ENCODE data around the gene SLC19A1.

SLC19A1 gene

GRCh38 chr21:45474323-45474950, 67.8 kb downstream of the SLC19A1 start:
- Histone ChIP-seq H3K4me3 (ENCODE audit: low read length) (no peak overlapping the region), H3K27ac (ENCODE audit: low read length) (no peak overlapping the region), H3K9me3 (ENCODE audit: control insufficient read depth, insufficient read depth, low read length) (no peaks in the 10 kb centered on the region), H3K4me1 (ENCODE audit: control insufficient read depth, insufficient read depth, low read length) (no peaks in the 10 kb centered on the region; the same call in 1 of the 2 replicates), H3K36me3 (ENCODE audit: control insufficient read depth, insufficient read depth, low read length) (peaks cover 47% of the 10 kb centered on the region), H3K27me3 (ENCODE audit: control insufficient read depth, insufficient read depth, low read length) (no peaks in the 10 kb centered on the region)
- no peak for DNase-seq (ENCODE audit: low read depth, low spot score)
- WGBS (ENCODE audit: insufficient coverage, insufficient read length): no CpG with 5 or more reads among the region's 18 CpGs

- no peak for DNase-seq (ENCODE audit: low read depth, low spot score)
- no peak overlapping the region for H3K27ac ChIP-seq (ENCODE audit: low read length)
- no peak overlapping the region for H3K4me3 ChIP-seq (ENCODE audit: low read length)
- H3K36me3 ChIP-seq (ENCODE audit: control insufficient read depth, insufficient read depth, low read length): peaks cover 40% of the 10 kb centered on the region
- H3K9me3 ChIP-seq (ENCODE audit: control insufficient read depth, insufficient read depth, low read length): no peaks in the 10 kb centered on the region
- H3K27me3 ChIP-seq (ENCODE audit: control insufficient read depth, insufficient read depth, low read length): no peaks in the 10 kb centered on the region
- no CpG with 5 or more reads among the region's 24 CpGs for WGBS (ENCODE audit: insufficient coverage, insufficient read length)
- H3K4me1 ChIP-seq (ENCODE audit: control insufficient read depth, insufficient read depth, low read length): no peaks in the 10 kb centered on the region; the same call in 1 of the 2 replicates
Observed at GRCh38 chr21:45473496-45474322, 68.5 kb downstream of the SLC19A1 start.

- H3K9me3 ChIP-seq (ENCODE audit: control insufficient read depth, insufficient read depth, low read length): no peaks in the 10 kb centered on the region
- no peaks in the 10 kb centered on the region for H3K27me3 ChIP-seq (ENCODE audit: control insufficient read depth, insufficient read depth, low read length)
- no peak overlapping the region for H3K27ac ChIP-seq (ENCODE audit: low read length)
- H3K36me3 ChIP-seq (ENCODE audit: control insufficient read depth, insufficient read depth, low read length): peaks cover 39% of the 10 kb centered on the region
- DNase-seq (ENCODE audit: low read depth, low spot score): no peak
- H3K4me3 ChIP-seq (ENCODE audit: low read length): no peak overlapping the region
- no peaks in the 10 kb centered on the region; the same call in 1 of the 2 replicates for H3K4me1 ChIP-seq (ENCODE audit: control insufficient read depth, insufficient read depth, low read length)
- no CpG with 5 or more reads among the region's 42 CpGs for whole genome bisulfite sequencing (ENCODE audit: insufficient coverage, insufficient read length)
Observed at GRCh38 chr21:45472445-45473365, 69.5 kb downstream of the SLC19A1 start.

- no peak for DNase-seq (ENCODE audit: low read depth, low spot score)
- Histone ChIP-seq H3K36me3 (ENCODE audit: control insufficient read depth, insufficient read depth, low read length) (peaks cover 35% of the 10 kb centered on the region), H3K27me3 (ENCODE audit: control insufficient read depth, insufficient read depth, low read length) (no peaks in the 10 kb centered on the region), H3K4me1 (ENCODE audit: control insufficient read depth, insufficient read depth, low read length) (no peaks in the 10 kb centered on the region; the same call in 1 of the 2 replicates), H3K27ac (ENCODE audit: low read length) (no peak overlapping the region), H3K4me3 (ENCODE audit: low read length) (no peak overlapping the region), H3K9me3 (ENCODE audit: control insufficient read depth, insufficient read depth, low read length) (no peaks in the 10 kb centered on the region)
- WGBS (ENCODE audit: insufficient coverage, insufficient read length): no CpG with 5 or more reads among the region's 30 CpGs
Observed at GRCh38 chr21:45471525-45472221, 70.6 kb downstream of the SLC19A1 start.

GRCh38 chr21:45470773-45471524, 71.3 kb downstream of the SLC19A1 start:
- Histone ChIP-seq H3K4me3 (ENCODE audit: low read length) (no peak overlapping the region), H3K27me3 (ENCODE audit: control insufficient read depth, insufficient read depth, low read length) (no peaks in the 10 kb centered on the region), H3K36me3 (ENCODE audit: control insufficient read depth, insufficient read depth, low read length) (peaks cover 30% of the 10 kb centered on the region), H3K4me1 (ENCODE audit: control insufficient read depth, insufficient read depth, low read length) (no peaks in the 10 kb centered on the region; the same call in 1 of the 2 replicates), H3K9me3 (ENCODE audit: control insufficient read depth, insufficient read depth, low read length) (no peaks in the 10 kb centered on the region), H3K27ac (ENCODE audit: low read length) (no peak overlapping the region)
- no CpG with 5 or more reads among the region's 28 CpGs for WGBS (ENCODE audit: insufficient coverage, insufficient read length)
- DNase-seq (ENCODE audit: low read depth, low spot score): no peak

- no CpG with 5 or more reads among the region's 7 CpGs for WGBS (ENCODE audit: insufficient coverage, insufficient read length)
- Histone ChIP-seq H3K27ac (ENCODE audit: low read length) (no peak overlapping the region), H3K4me1 (ENCODE audit: control insufficient read depth, insufficient read depth, low read length) (no peaks in the 10 kb centered on the region; the same call in 1 of the 2 replicates), H3K36me3 (ENCODE audit: control insufficient read depth, insufficient read depth, low read length) (peaks cover 25% of the 10 kb centered on the region), H3K4me3 (ENCODE audit: low read length) (no peak overlapping the region), H3K27me3 (ENCODE audit: control insufficient read depth, insufficient read depth, low read length) (no peaks in the 10 kb centered on the region), H3K9me3 (ENCODE audit: control insufficient read depth, insufficient read depth, low read length) (no peaks in the 10 kb centered on the region)
- DNase-seq (ENCODE audit: low read depth, low spot score): no peak
Observed at GRCh38 chr21:45470087-45470515, 72.1 kb downstream of the SLC19A1 start.

GRCh38 chr21:45469273-45470086, 72.8 kb downstream of the SLC19A1 start:
- no peaks in the 10 kb centered on the region; the same call in 1 of the 2 replicates for H3K4me1 ChIP-seq (ENCODE audit: control insufficient read depth, insufficient read depth, low read length)
- H3K4me3 ChIP-seq (ENCODE audit: low read length): no peak overlapping the region
- no CpG with 5 or more reads among the region's 24 CpGs for WGBS (ENCODE audit: insufficient coverage, insufficient read length)
- no peak overlapping the region for H3K27ac ChIP-seq (ENCODE audit: low read length)
- DNase-seq (ENCODE audit: low read depth, low spot score): no peak
- no peaks in the 10 kb centered on the region for H3K27me3 ChIP-seq (ENCODE audit: control insufficient read depth, insufficient read depth, low read length)
- H3K9me3 ChIP-seq (ENCODE audit: control insufficient read depth, insufficient read depth, low read length): no peaks in the 10 kb centered on the region
- H3K36me3 ChIP-seq (ENCODE audit: control insufficient read depth, insufficient read depth, low read length): peaks cover 19% of the 10 kb centered on the region

GRCh38 chr21:45468971-45469272, 73.3 kb downstream of the SLC19A1 start:
- Histone ChIP-seq H3K9me3 (ENCODE audit: control insufficient read depth, insufficient read depth, low read length) (no peaks in the 10 kb centered on the region), H3K27ac (ENCODE audit: low read length) (no peak overlapping the region), H3K36me3 (ENCODE audit: control insufficient read depth, insufficient read depth, low read length) (peaks cover 16% of the 10 kb centered on the region), H3K4me1 (ENCODE audit: control insufficient read depth, insufficient read depth, low read length) (no peaks in the 10 kb centered on the region; the same call in 1 of the 2 replicates), H3K27me3 (ENCODE audit: control insufficient read depth, insufficient read depth, low read length) (no peaks in the 10 kb centered on the region), H3K4me3 (ENCODE audit: low read length) (no peak overlapping the region)
- DNase-seq (ENCODE audit: low read depth, low spot score): no peak
- WGBS (ENCODE audit: insufficient coverage, insufficient read length): no CpG with 5 or more reads among the region's 14 CpGs
